Esophagus muscularis mucosa (tissue), 4 donors: ENCODE results near the gene LOXL4. TPM values are rescaled to one million over a fixed set of nuclear protein-coding genes. Genes with fewer than 3 reads are reported as not detected.

ENCODE experiments used
- DNase-seq: peaks from one replicate; pipeline ENCODE4 v3.0.0-alpha.2; 2017; ENCODE audit errors: extremely low spot score
- H3K27ac ChIP-seq, 4 donors: fragments of 200-600 bp; sonication (generic); replicated peaks in 1 of 4; 1 replicate in 3 of 4; 2 replicates in 1 of 4; pipeline ENCODE4 v1.5.1; 2016 to 2019; ENCODE audit warnings: mild to moderate bottlenecking in 1 of 4
- H3K27me3 ChIP-seq, 4 donors: fragments of 200-600 bp; sonication (generic); one replicate each; pipeline versions ENCODE4 v1.5.1 to v1.6.0; 2016 to 2019
- H3K36me3 ChIP-seq, 4 donors: fragments of 200-600 bp; sonication (generic); one replicate each; pipeline ENCODE4 v1.5.1; 2016 to 2019
- H3K4me1 ChIP-seq, 4 donors: fragments of 200-600 bp; sonication (generic); one replicate each; pipeline ENCODE4 v1.5.1; 2016 to 2019
- H3K4me3 ChIP-seq, 4 donors: fragments of 200-600 bp; sonication (generic); 1 replicate in 2 of 4; 2 replicates in 2 of 4; pipeline ENCODE4 v1.5.1; 2016 to 2019; ENCODE audit warnings: mild to moderate bottlenecking in 4 of 4, moderate library complexity in 1 of 4
- H3K9me3 ChIP-seq, 4 donors: fragments of 200-600 bp; sonication (generic); 1 replicate in 3 of 4; 2 replicates in 1 of 4; pipeline ENCODE4 v1.5.1; 2016 to 2019
- CTCF ChIP-seq, 3 experiments: fragments of 200-600 bp in 2 of 3; fragments of 450-650 bp in 1 of 3; sonication (generic) in 2 of 3; IDR thresholded peaks; one replicate each; pipeline ENCODE4 v1.5.1; 2017 to 2019; ENCODE audit warnings: antibody characterized with exemption in 3 of 3, mild to moderate bottlenecking in 2 of 3, moderate library complexity in 1 of 3
- EP300 ChIP-seq: sonication (generic); formaldehyde crosslinking; IDR thresholded peaks from one replicate; pipeline ENCODE4 v1.6.1; 2017; ENCODE audit warnings: antibody characterized with exemption
- POLR2A ChIP-seq: fragments of 450-650 bp; IDR thresholded peaks from one replicate; pipeline ENCODE4 v1.6.1; 2017; ENCODE audit warnings: antibody characterized with exemption, moderate library complexity, mild to moderate bottlenecking, low read depth
- POLR2AphosphoS5 ChIP-seq, 2 donors: sonication (generic); formaldehyde crosslinking; IDR thresholded peaks; one replicate each; pipeline ENCODE4 v1.6.1; 2017; ENCODE audit warnings: antibody characterized with exemption in 2 of 2
- WGBS: methylation state at CpG from one replicate; pipeline ENCODE4 v1.1.5; 2018; 5-methylcytosine and 5-hydroxymethylcytosine counted together
- intact Hi-C: fragments of 100-400 bp; cut with DNase I; formaldehyde crosslinking; loops from one replicate; pipeline ENCODE4 v1.15.1; 2023
- total RNA-seq, 4 donors: library from RNA; depleted of rRNA; stranded (reverse); fragments of >200 nt; gene quantifications; one replicate each; pipeline versions ENCODE4 v1.1.0 to v1.2.1, GENCODE V29; 2016

LOXL4 gene
- total RNA-seq, 4 donors from 2014 or later: 9.4 to 19.4 (median 12.6) TPM

DNA sequence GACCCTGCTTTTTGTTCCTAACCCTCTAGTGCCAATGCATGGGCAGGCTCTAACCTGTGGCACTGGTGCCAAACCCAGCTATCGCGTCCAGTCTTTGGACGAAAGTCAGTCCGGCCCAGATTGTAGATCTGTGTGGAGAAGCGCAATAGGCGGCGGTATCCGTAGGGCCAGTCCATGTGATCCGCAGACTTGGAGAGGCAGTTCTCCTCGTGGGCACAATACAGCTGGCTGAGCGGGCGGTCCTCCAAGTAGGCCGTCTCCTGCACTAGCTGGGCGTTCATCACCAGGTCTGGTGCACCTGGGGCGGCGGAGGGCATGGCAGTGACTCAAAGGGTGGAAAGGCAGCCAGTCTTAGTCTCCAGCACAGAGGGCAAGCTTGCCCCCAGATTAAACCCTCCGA lies 14.5 kb downstream of the LOXL4 start:
- intact Hi-C loops: no loop called here
- H3K4me1 ChIP-seq: peaks cover 0 to 11% (median 2%) of the 10 kb centered on the region in 4 donors
- TF ChIP-seq POLR2A (no peak), CTCF (IDR thresholded peaks at IDR 0.05) (no peak), POLR2AphosphoS5 (IDR thresholded peaks at IDR 0.05) (no peak), EP300 (no peak)
- peaks cover 7 to 59% (median 38%) of the 10 kb centered on the region in 4 donors for H3K36me3 ChIP-seq
- H3K27me3 ChIP-seq: peaks cover 0 to 7% (median 0%) of the 10 kb centered on the region in 4 donors
- 95% methylated on average over 17 of the region's 17 CpGs for WGBS
- no peak for DNase-seq
- no peaks in the 10 kb centered on the region for H3K9me3 ChIP-seq
- H3K4me3 ChIP-seq: no peak overlapping the region
- no peak overlapping the region for H3K27ac ChIP-seq

DNA sequence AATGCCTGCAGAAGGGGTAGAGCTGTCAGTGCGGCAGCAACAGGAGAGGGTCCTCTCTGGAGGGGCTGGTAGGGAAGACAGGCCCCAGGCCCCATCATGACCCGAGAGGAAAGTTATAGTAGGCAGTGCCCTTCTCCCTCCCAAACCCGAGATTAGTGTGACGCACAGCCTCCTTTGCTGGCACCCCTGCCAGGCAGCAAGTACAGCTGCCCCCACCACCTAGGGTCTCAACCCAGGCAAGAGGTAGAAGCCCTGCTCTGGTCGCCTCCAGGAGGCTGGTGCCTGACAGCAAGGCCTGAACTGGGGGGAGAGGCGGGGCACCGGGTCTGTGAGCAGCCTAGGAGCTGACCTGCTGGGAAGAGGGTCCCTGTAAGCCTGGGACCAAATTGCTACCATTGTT lies 15.5 kb downstream of the LOXL4 start:
- 79% methylated on average over 5 of the region's 7 CpGs for WGBS
- Histone ChIP-seq H3K36me3 (peaks cover 13 to 70% (median 48%) of the 10 kb centered on the region in 4 donors), H3K4me3 (no peak overlapping the region), H3K9me3 (no peaks in the 10 kb centered on the region), H3K4me1 (peaks cover 0 to 11% (median 4%) of the 10 kb centered on the region in 4 donors), H3K27ac (no peak overlapping the region), H3K27me3 (peaks cover 0 to 7% (median 0%) of the 10 kb centered on the region in 4 donors)
- no peak for DNase-seq
- intact Hi-C loops: no loop called here
- no peak for TF ChIP-seq POLR2A
- TF ChIP-seq CTCF (IDR thresholded peaks at IDR 0.05): no peak
- TF ChIP-seq EP300: no peak
- TF ChIP-seq POLR2AphosphoS5 (IDR thresholded peaks at IDR 0.05): no peak

DNA sequence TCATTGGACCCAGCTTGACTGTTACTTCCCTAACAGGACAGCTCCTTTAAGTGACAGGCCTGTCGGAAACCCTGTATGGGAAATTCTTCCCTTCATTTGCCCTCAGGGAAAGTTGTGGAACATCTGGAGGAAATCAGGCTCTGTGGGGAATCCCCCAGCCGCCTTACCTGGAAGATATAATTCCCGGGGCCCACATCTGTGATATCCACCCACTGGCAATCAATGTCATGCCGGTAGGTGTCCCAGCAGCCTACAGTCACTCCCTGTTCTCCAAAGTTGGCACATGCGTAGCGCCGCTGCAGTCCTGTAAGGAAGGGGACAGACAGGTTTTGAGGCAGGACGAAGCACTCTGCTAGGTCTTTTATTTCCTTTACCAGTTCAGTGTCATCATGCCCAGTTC lies 16.6 kb downstream of the LOXL4 start:
- 83% methylated on average over 8 of the region's 8 CpGs for WGBS
- no peak for TF ChIP-seq CTCF (IDR thresholded peaks at IDR 0.05)
- no peak for TF ChIP-seq EP300
- TF ChIP-seq POLR2A: no peak
- TF ChIP-seq POLR2AphosphoS5 (IDR thresholded peaks at IDR 0.05): no peak
- no peak for DNase-seq
- Histone ChIP-seq H3K27ac (no peak overlapping the region), H3K4me1 (peaks cover 0 to 20% (median 15%) of the 10 kb centered on the region in 4 donors), H3K27me3 (peaks cover 0 to 7% (median 0%) of the 10 kb centered on the region in 4 donors), H3K36me3 (peaks cover 13 to 76% (median 50%) of the 10 kb centered on the region in 4 donors), H3K9me3 (no peaks in the 10 kb centered on the region), H3K4me3 (no peak overlapping the region)
- intact Hi-C loops: no loop called here

DNA sequence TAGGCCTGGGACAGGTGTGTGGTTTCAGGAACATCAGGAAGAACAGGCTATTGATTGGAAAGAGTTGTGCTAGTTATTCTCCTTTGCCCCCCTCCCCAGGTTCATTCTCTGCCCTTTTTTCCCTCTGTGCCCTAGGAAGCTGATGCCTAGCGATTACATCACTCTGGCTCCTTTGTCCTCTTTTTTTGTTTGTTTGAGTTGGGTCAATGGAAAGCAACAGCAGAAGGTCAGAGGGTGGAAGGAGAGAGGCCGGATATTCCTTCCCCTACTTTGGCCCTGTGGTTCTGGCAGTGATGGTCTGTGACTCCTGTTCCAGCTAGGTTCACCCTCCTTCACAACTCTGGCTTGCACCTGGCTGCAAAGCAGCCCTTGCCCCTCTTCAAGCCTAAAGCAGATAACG lies 18.9 kb downstream of the LOXL4 start:
- no peak for DNase-seq
- no peak overlapping the region for H3K27ac ChIP-seq
- no peak overlapping the region for H3K4me3 ChIP-seq
- no peaks in the 10 kb centered on the region for H3K9me3 ChIP-seq
- peaks cover 0 to 7% (median 0%) of the 10 kb centered on the region in 4 donors for H3K27me3 ChIP-seq
- peaks cover 0 to 36% (median 32%) of the 10 kb centered on the region in 4 donors for H3K4me1 ChIP-seq
- TF ChIP-seq POLR2AphosphoS5 (IDR thresholded peaks at IDR 0.05): no peak
- no peak for TF ChIP-seq POLR2A
- no peak for TF ChIP-seq CTCF (IDR thresholded peaks at IDR 0.05)
- TF ChIP-seq EP300: no peak
- H3K36me3 ChIP-seq: peaks cover 13 to 87% (median 63%) of the 10 kb centered on the region in 4 donors
- intact Hi-C loops: no loop called here
- 77% methylated on average over 3 of the region's 3 CpGs for WGBS

- no peak overlapping the region for H3K27ac ChIP-seq
- H3K4me1 ChIP-seq: peaks cover 0 to 41% (median 37%) of the 10 kb centered on the region in 4 donors
- intact Hi-C loops: no loop called here
- TF ChIP-seq EP300 (no peak), POLR2A (no peak), CTCF (IDR thresholded peaks at IDR 0.05) (no peak), POLR2AphosphoS5 (IDR thresholded peaks at IDR 0.05) (no peak)
- no peaks in the 10 kb centered on the region for H3K9me3 ChIP-seq
- no peak overlapping the region for H3K4me3 ChIP-seq
- 100% methylated on average over 3 of the region's 4 CpGs for WGBS
- H3K27me3 ChIP-seq: peaks cover 0 to 7% (median 0%) of the 10 kb centered on the region in 4 donors
- no peak for DNase-seq
- H3K36me3 ChIP-seq: peaks cover 13 to 84% (median 63%) of the 10 kb centered on the region in 4 donors
These were observed 20.0 kb downstream of the LOXL4 start for GRCh38 chr10:98248018-98248417.
